HUES64 (cell line): Measurements from ENCODE around the gene SGCD.

Source experiments
- H3K27ac ChIP-seq: 2 replicates; pipeline ENCODE4 v1.7.0; 2013; ENCODE audit warnings: low read depth, low read length, inconsistent platforms
- H3K27me3 ChIP-seq: 2 replicates; pipeline ENCODE4 v1.6.1; 2013; ENCODE audit warnings: mild to moderate bottlenecking, low read length; ENCODE audit not compliant: insufficient read depth
- H3K36me3 ChIP-seq: 2 replicates; pipeline ENCODE4 v1.6.1; 2013; ENCODE audit warnings: mild to moderate bottlenecking, low read length; ENCODE audit not compliant: insufficient read depth
- H3K4me1 ChIP-seq: 2 replicates; pipeline ENCODE4 v1.6.1; 2013; ENCODE audit warnings: mild to moderate bottlenecking, low read length, moderate library complexity; ENCODE audit not compliant: insufficient read depth
- H3K4me3 ChIP-seq: 2 replicates; pipeline ENCODE4 v1.5.1; 2013; ENCODE audit warnings: mild to moderate bottlenecking, low read length, moderate library complexity
- H3K9ac ChIP-seq: 2 replicates; pipeline ENCODE4 v1.6.1; 2013; ENCODE audit warnings: mild to moderate bottlenecking, low read depth, low read length
- H3K9me3 ChIP-seq: 2 replicates; pipeline ENCODE4 v1.6.1; 2013; ENCODE audit warnings: low read depth, low read length; ENCODE audit not compliant: insufficient read depth
- WGBS: fragments of 150-250, 120-280 bp; methylation state at CpG from one replicate; pipeline ENCODE4 v1.1.7; 2013; ENCODE audit warnings: missing lambda C conversion rate; 5-methylcytosine and 5-hydroxymethylcytosine counted together

SGCD gene

DNA sequence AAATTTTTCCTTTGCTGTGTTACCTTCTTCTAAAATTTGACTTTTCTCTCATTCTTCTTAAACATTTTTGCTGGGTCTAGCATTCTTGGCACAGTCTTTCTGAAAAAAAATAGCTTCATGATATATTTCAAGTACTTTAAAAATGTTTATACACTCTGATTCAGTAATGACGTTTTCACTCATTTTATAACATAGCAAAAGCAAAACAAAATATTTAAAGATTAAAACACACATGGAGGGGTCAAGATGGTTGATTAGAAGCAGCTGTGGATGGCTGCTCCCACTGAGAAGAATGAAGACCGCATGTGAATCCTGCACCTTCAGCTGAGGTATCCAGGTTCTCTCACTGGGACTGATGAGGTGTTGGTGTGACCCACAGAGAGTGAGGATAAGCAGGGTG, 188.2 kb downstream of the SGCD start:
- H3K36me3 ChIP-seq = no peaks in the 10 kb centered on the region
- H3K4me3 ChIP-seq = no peak overlapping the region
- no peak overlapping the region for H3K9ac ChIP-seq
- H3K4me1 ChIP-seq = no peaks in the 10 kb centered on the region
- no peak overlapping the region for H3K27ac ChIP-seq
- H3K9me3 ChIP-seq = no peaks in the 10 kb centered on the region
- H3K27me3 ChIP-seq = no peaks in the 10 kb centered on the region
- 98% methylated on average over 1 of the region's 2 CpGs for WGBS

GRCh38 chr5:156515803-156516360, 188.9 kb downstream of the SGCD start:
- Histone ChIP-seq H3K27me3 (no peaks in the 10 kb centered on the region), H3K4me1 (no peaks in the 10 kb centered on the region), H3K36me3 (no peaks in the 10 kb centered on the region), H3K9ac (no peak overlapping the region), H3K27ac (no peak overlapping the region), H3K4me3 (no peak overlapping the region), H3K9me3 (no peaks in the 10 kb centered on the region)
- WGBS = 86% methylated on average over 4 of the region's 4 CpGs

DNA sequence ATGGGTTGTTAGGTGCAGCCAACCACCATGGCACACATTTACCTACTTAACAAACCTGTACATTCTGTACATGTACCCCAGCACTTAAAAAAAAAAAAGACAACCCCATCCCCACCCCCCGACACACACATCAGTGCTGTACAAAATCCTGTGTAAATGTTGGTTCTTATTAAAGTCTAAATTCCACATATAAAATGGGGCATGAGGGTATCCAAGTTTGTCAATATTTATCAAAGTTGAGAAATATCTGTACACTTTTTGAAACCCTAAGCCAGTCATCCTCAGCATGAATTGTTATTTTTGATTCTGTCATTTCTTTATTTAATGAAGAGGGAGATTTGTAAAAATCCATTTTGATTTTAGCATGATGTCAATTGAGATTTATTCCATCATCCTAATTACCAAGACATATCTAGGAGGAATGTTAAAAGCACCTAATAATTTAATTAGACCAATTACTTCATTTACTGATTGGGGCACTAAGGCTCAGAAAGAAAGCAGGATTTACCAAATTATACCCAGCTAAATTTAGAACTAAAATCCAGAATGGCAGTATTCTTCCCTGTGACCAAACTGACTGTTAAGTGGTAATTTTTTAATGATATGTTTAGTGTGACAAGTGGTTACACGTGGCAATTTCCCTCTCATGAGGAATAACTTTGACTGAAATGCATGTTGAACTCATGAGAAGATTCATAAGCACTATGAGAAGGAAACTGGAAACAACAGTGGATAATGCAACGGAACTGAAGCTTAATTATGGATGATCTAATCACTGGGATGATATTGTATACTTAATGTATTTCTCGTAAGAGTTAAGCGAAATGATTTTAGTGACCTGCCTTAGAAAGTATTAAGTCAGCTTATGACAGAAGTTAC, 195.9 kb downstream of the SGCD start:
- Histone ChIP-seq H3K9ac (no peak overlapping the region), H3K4me3 (no peak overlapping the region), H3K36me3 (no peaks in the 10 kb centered on the region), H3K27me3 (no peaks in the 10 kb centered on the region), H3K9me3 (no peaks in the 10 kb centered on the region), H3K4me1 (no peaks in the 10 kb centered on the region), H3K27ac (no peak overlapping the region)
- WGBS = 94% methylated on average over 4 of the region's 5 CpGs

- Histone ChIP-seq H3K36me3 (no peaks in the 10 kb centered on the region), H3K9me3 (no peaks in the 10 kb centered on the region), H3K27me3 (no peaks in the 10 kb centered on the region), H3K9ac (no peak overlapping the region), H3K4me1 (no peaks in the 10 kb centered on the region), H3K27ac (no peak overlapping the region), H3K4me3 (no peak overlapping the region)
- 83% methylated on average over 1 of the region's 3 CpGs for WGBS
Observed at GRCh38 chr5:156523607-156524006, 196.6 kb downstream of the SGCD start.

DNA sequence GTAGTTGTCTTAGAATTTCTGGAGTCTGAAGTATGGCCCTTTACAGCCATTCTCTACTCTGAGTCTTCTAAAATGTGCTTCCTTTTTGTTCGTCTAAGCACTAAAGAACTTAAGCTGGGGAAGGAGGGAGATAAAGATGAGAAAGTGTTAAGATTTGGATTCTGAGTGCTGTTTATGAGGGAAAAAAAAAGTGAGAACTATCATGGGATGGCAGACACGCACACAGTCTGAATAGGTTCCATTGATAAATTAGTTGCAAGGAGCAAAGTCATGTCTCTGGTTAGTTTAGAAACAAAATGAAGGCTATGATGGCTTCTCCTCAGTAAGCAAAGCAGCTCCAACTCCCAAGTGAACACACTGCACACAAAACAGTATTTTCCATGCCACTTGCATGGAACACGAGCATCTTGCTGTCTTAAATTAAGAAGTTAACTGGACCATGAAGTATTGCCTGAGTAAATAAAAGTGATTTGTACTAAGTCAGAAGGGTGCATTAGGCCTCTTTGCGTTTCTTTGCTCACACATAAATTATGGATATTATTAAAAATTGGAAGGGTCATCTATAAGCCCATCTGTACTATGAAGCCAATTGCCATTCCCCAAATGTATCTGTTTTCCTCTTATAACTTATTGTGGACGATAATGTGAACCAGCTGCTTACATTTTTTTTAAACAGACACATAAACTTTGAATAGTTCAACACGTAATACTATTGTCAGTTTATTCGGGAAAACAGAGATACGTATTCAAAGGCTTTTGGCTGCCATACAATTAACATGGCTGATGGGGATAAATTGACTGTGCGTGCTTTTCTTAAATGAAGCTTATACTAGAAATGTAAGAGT, 199.3 kb downstream of the SGCD start:
- Histone ChIP-seq H3K27me3 (no peaks in the 10 kb centered on the region), H3K27ac (no peak overlapping the region), H3K4me1 (no peaks in the 10 kb centered on the region), H3K36me3 (no peaks in the 10 kb centered on the region), H3K4me3 (no peak overlapping the region), H3K9ac (no peak overlapping the region), H3K9me3 (no peaks in the 10 kb centered on the region)
- 96% methylated on average over 8 of the region's 9 CpGs for WGBS

GRCh38 chr5:156527611-156528010, 200.6 kb downstream of the SGCD start:
- WGBS = 90% methylated on average over 2 of the region's 2 CpGs
- H3K9ac ChIP-seq = no peak overlapping the region
- H3K9me3 ChIP-seq = no peaks in the 10 kb centered on the region

DNA sequence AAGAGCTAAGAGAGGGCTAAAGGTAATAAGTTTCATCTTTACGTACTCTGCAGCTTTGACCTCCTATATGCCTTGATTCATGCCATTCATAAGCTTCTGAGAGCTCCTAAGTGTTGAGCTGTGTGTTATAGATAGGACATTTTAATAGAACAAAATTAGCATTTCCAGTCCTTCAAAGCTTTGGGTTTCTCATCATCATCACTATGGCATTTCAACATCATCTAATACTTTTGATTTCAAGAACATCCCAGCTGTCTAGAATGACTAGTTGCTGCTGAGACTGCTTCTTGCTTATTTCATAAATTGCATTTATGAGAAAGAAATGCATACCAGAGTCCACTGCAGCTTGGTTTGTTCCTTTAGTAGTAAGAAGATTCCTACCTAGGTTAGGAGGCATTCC, 201.7 kb downstream of the SGCD start:
- H3K36me3 ChIP-seq = no peaks in the 10 kb centered on the region
- H3K27me3 ChIP-seq = no peaks in the 10 kb centered on the region
- no peaks in the 10 kb centered on the region for H3K4me1 ChIP-seq
- H3K9me3 ChIP-seq = no peaks in the 10 kb centered on the region
- WGBS = 88% methylated on average over 1 of the region's 1 CpG
- H3K27ac ChIP-seq = no peak overlapping the region
- no peak overlapping the region for H3K9ac ChIP-seq
- no peak overlapping the region for H3K4me3 ChIP-seq

More at GRCh38 chr5:156527611-156528010, 200.6 kb downstream of the SGCD start:
- H3K27me3 ChIP-seq = no peaks in the 10 kb centered on the region
- H3K4me1 ChIP-seq = no peaks in the 10 kb centered on the region
- H3K36me3 ChIP-seq = no peaks in the 10 kb centered on the region
- H3K27ac ChIP-seq = no peak overlapping the region
- H3K4me3 ChIP-seq = no peak overlapping the region

DNA sequence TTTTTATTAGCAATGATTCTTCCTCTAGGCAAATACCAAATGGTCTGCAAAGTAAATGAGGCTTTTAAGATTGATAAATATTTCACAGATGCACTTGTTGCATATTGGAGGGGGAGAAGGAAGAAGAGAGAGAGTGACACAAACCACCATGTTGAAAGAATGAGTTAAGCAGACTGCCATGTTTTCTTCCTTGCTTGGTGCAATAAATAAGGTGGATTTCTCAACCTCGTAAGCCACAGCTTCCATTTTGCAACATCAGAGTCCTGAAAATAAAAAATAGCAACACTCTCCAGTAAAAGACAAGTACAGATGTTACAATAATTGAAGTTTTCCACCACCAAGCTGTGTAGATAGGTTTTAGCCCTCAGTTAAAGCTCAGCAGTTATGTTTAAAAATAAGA, 202.9 kb downstream of the SGCD start:
- WGBS = 100% methylated on average over 1 of the region's 1 CpG
- no peak overlapping the region for H3K4me3 ChIP-seq

DNA sequence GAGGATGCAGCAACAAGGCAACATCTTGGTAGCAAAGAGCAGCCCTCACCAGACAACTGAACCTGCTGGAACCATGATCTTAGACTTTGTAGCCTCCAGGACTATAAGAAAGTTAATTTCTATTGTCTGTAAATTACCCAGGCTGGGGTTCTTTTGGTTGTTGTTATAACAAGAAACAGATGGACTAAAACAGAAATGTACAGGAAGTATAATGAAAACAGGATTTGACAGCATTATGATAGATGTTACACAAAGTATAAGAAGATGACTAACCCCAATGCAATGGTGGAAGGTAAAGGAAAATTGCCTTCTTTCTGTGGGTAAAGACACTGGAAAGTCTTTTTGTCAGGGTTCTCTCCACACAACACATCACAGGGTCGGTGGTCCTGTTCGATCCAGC, 204.2 kb downstream of the SGCD start:
- WGBS = 100% methylated on average over 2 of the region's 2 CpGs
- no peak overlapping the region for H3K27ac ChIP-seq
- no peak overlapping the region for H3K9ac ChIP-seq
- no peaks in the 10 kb centered on the region for H3K9me3 ChIP-seq
- H3K4me1 ChIP-seq = no peaks in the 10 kb centered on the region
- H3K4me3 ChIP-seq = no peak overlapping the region
- H3K36me3 ChIP-seq = no peaks in the 10 kb centered on the region
- no peaks in the 10 kb centered on the region for H3K27me3 ChIP-seq

More for the DNA sequence above, 202.9 kb downstream of the SGCD start:
- no peaks in the 10 kb centered on the region for H3K27me3 ChIP-seq
- no peak overlapping the region for H3K27ac ChIP-seq
- no peaks in the 10 kb centered on the region for H3K4me1 ChIP-seq
- H3K36me3 ChIP-seq = no peaks in the 10 kb centered on the region
- no peaks in the 10 kb centered on the region for H3K9me3 ChIP-seq
- no peak overlapping the region for H3K9ac ChIP-seq

- Histone ChIP-seq H3K4me3 (no peak overlapping the region), H3K9ac (no peak overlapping the region), H3K36me3 (no peaks in the 10 kb centered on the region), H3K27ac (no peak overlapping the region), H3K9me3 (no peaks in the 10 kb centered on the region), H3K4me1 (no peaks in the 10 kb centered on the region), H3K27me3 (no peaks in the 10 kb centered on the region)
- WGBS = 95% methylated on average over 4 of the region's 4 CpGs
Observed at GRCh38 chr5:156532921-156533320, 206.0 kb downstream of the SGCD start.

GRCh38 chr5:156534085-156534484, 207.1 kb downstream of the SGCD start:
- 93% methylated on average over 2 of the region's 2 CpGs for WGBS
- Histone ChIP-seq H3K36me3 (no peaks in the 10 kb centered on the region), H3K27ac (no peak overlapping the region), H3K4me1 (no peaks in the 10 kb centered on the region), H3K27me3 (no peaks in the 10 kb centered on the region), H3K4me3 (no peak overlapping the region), H3K9me3 (no peaks in the 10 kb centered on the region), H3K9ac (no peak overlapping the region)
